Measurements from ENCODE around the gene SMDT1. TPM values are rescaled to one million over a fixed set of nuclear protein-coding genes. Genes with fewer than 3 reads are reported as not detected.

Gene SMDT1
- total RNA-seq, 3 donors from 2014 or later (not counting 1 experiment from before 2014, with no cell fraction given), result 37.7 to 51.0 (median 45.1) TPM

DNA sequence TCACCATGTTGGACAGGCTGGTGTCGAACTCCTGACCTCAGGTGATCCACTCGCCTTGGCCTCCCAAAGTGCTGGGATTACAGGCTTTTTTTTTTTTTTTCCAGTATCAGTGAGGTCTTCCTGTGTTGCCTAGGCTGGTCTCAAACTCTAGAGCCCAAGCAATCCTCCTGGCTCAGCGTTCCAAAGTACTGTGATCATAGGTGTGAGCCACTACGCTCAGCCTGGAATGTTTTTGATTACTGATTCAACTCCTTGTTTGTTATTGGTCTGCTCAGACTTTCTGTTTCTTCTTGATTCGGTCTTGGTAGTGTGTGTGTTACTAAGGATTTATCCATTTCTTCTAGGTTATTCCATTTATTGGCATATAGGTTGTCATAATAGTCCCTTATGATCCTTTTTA is 40.2 kb upstream of the SMDT1 start:
- Histone ChIP-seq H3K4me1 (ENCODE audit: control insufficient read depth, insufficient read depth, low read length) (no peaks in the 10 kb centered on the region), H3K27ac (ENCODE audit: low read length) (no peak overlapping the region), H3K27me3 (ENCODE audit: control insufficient read depth, insufficient read depth, low read length) (no peaks in the 10 kb centered on the region), H3K36me3 (ENCODE audit: control insufficient read depth, insufficient read depth, low read length) (no peaks in the 10 kb centered on the region), H3K9me3 (ENCODE audit: control insufficient read depth, insufficient read depth, low read length) (no peaks in the 10 kb centered on the region), H3K4me3 (ENCODE audit: low read length) (no peak overlapping the region)
- WGBS (ENCODE audit: insufficient coverage), result 97% methylated on average over 4 of the region's 5 CpGs
- DNase-seq (no peak), ATAC-seq (no peak)
- Mint-ChIP-seq H3K27me3 (ENCODE audit: low read depth in 2 of 2) (no peaks in the 10 kb centered on the region), H3K27ac (no peak overlapping the region), H3K36me3 (peaks cover 10% of the 10 kb centered on the region), H3K4me3 (no peak overlapping the region), H3K9me3 (peaks cover 5 to 8% of the 10 kb centered on the region in 2 donors), H3K4me1 (peaks cover 0 to 4% of the 10 kb centered on the region in 2 donors)
- TF ChIP-seq, protein P1, sequence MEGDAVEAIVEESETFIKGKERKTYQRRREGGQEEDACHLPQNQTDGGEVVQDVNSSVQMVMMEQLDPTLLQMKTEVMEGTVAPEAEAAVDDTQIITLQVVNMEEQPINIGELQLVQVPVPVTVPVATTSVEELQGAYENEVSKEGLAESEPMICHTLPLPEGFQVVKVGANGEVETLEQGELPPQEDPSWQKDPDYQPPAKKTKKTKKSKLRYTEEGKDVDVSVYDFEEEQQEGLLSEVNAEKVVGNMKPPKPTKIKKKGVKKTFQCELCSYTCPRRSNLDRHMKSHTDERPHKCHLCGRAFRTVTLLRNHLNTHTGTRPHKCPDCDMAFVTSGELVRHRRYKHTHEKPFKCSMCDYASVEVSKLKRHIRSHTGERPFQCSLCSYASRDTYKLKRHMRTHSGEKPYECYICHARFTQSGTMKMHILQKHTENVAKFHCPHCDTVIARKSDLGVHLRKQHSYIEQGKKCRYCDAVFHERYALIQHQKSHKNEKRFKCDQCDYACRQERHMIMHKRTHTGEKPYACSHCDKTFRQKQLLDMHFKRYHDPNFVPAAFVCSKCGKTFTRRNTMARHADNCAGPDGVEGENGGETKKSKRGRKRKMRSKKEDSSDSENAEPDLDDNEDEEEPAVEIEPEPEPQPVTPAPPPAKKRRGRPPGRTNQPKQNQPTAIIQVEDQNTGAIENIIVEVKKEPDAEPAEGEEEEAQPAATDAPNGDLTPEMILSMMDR (IDR thresholded peaks at IDR 0.05), result no peak
- intact Hi-C loops (cut with micrococcal nuclease), result no loop called here

DNA sequence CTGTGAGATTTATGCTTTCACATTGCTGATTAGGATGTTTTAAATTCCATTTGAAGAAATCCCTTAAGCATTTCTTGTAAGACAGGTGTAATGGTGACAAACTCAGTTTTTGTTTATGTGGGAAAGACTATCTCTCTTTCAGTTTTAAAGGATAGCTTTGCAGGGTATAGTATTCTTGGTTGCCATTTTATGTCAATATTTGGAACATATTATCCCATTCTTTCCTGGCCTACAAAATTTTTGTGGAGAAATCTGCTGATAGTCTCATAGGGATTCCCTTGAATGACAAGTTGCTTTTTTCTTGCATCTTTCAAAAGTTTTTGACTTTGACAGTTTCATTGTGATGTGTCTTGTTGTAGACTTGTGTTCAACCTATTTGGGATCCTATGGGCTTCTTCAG is 37.7 kb upstream of the SMDT1 start:
- Histone ChIP-seq H3K27ac (ENCODE audit: low read length) (no peak overlapping the region), H3K27me3 (ENCODE audit: control insufficient read depth, insufficient read depth, low read length) (no peaks in the 10 kb centered on the region), H3K36me3 (ENCODE audit: control insufficient read depth, insufficient read depth, low read length) (no peaks in the 10 kb centered on the region), H3K4me1 (ENCODE audit: control insufficient read depth, insufficient read depth, low read length) (no peaks in the 10 kb centered on the region), H3K4me3 (ENCODE audit: low read length) (no peak overlapping the region), H3K9me3 (ENCODE audit: control insufficient read depth, insufficient read depth, low read length) (no peaks in the 10 kb centered on the region)
- intact Hi-C loops (cut with micrococcal nuclease), result no loop called here
- TF ChIP-seq, protein P1 (IDR thresholded peaks at IDR 0.05), result no peak
- Mint-ChIP-seq H3K27me3 (ENCODE audit: low read depth in 2 of 2) (no peaks in the 10 kb centered on the region), H3K9me3 (peaks cover 5 to 8% of the 10 kb centered on the region in 2 donors), H3K36me3 (peaks cover 10% of the 10 kb centered on the region), H3K27ac (no peak overlapping the region), H3K4me1 (peaks cover 0 to 4% of the 10 kb centered on the region in 2 donors), H3K4me3 (no peak overlapping the region)
- DNase-seq (no peak), ATAC-seq (no peak)

DNA sequence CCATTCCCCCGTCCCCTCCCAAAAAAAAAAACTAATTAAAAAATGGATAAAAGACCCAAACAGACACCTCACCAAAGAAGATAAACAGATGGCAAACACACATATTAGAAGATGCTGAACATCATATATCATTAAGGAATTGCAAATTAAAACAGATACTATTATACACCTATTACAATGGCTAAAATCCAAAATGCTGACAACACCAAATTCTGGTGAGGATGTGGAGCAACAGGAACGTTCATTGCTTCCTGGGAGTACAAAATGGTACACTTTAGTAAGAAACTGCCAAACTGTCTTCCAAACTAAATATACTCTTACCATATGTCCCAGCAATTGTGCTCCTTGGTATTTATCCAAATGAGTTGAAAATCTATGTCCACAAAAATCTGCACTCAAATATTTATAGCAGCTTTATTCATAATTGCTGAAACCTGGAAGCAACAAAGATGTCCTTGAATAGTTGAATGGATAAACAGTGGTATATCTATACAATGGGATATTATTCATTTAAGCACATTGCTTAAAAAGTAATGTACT is 28.8 kb upstream of the SMDT1 start:
- no peaks in the 10 kb centered on the region for H3K36me3 Mint-ChIP-seq
- H3K27ac Mint-ChIP-seq, result no peak overlapping the region
- DNase-seq (no peak), ATAC-seq (no peak)
- H3K4me3 Mint-ChIP-seq, result no peak overlapping the region
- no peaks in the 10 kb centered on the region for H3K9me3 ChIP-seq (ENCODE audit: control insufficient read depth, insufficient read depth, low read length)
- H3K4me3 ChIP-seq (ENCODE audit: low read length), result no peak overlapping the region
- H3K27ac ChIP-seq (ENCODE audit: low read length), result no peak overlapping the region
- intact Hi-C loops (cut with micrococcal nuclease), result no loop called here
- H3K27me3 ChIP-seq (ENCODE audit: control insufficient read depth, insufficient read depth, low read length), result no peaks in the 10 kb centered on the region
- H3K27me3 Mint-ChIP-seq (ENCODE audit: low read depth in 2 of 2), result no peaks in the 10 kb centered on the region
- H3K9me3 Mint-ChIP-seq, result peaks cover 0 to under 1% of the 10 kb centered on the region in 2 donors
- H3K4me1 Mint-ChIP-seq, result no peaks in the 10 kb centered on the region
- no peaks in the 10 kb centered on the region for H3K36me3 ChIP-seq (ENCODE audit: control insufficient read depth, insufficient read depth, low read length)
- 77% methylated on average over 2 of the region's 2 CpGs for WGBS (ENCODE audit: insufficient coverage)
- TF ChIP-seq, protein P1 (IDR thresholded peaks at IDR 0.05), result no peak
- H3K4me1 ChIP-seq (ENCODE audit: control insufficient read depth, insufficient read depth, low read length), result no peaks in the 10 kb centered on the region

DNA sequence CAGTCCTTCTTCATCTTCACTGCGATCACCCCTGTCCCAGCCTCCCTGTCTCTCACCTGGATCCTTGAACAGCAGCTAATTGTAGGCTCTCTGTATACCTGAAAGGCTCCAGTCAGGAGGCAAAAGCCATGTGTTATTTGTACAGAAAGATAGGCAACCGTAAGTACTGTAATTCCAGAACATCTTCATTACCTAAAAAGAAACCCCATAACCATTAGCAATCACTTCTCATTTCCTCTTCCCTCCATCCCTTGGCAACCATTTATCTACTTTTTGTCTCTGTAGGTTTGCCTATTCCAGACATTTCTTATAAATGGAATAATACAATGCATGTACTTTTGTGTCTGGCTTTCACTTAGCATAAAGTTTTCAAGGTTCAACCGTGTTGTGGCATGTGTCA is 26.7 kb upstream of the SMDT1 start:
- H3K27me3 ChIP-seq (ENCODE audit: control insufficient read depth, insufficient read depth, low read length), result no peaks in the 10 kb centered on the region
- WGBS (ENCODE audit: insufficient coverage), result 85% methylated on average over 3 of the region's 3 CpGs
- H3K4me1 ChIP-seq (ENCODE audit: control insufficient read depth, insufficient read depth, low read length), result no peaks in the 10 kb centered on the region
- Mint-ChIP-seq H3K36me3 (peaks cover 15% of the 10 kb centered on the region), H3K27ac (no peak overlapping the region), H3K9me3 (peaks cover 7 to 9% of the 10 kb centered on the region in 2 donors), H3K4me3 (no peak overlapping the region), H3K4me1 (no peaks in the 10 kb centered on the region), H3K27me3 (ENCODE audit: low read depth in 2 of 2) (no peaks in the 10 kb centered on the region)
- no peaks in the 10 kb centered on the region for H3K9me3 ChIP-seq (ENCODE audit: control insufficient read depth, insufficient read depth, low read length)
- no peak overlapping the region for H3K4me3 ChIP-seq (ENCODE audit: low read length)
- TF ChIP-seq, protein P1 (IDR thresholded peaks at IDR 0.05), result no peak
- no peak overlapping the region for H3K27ac ChIP-seq (ENCODE audit: low read length)
- DNase-seq (no peak), ATAC-seq (no peak)
- intact Hi-C loops (cut with micrococcal nuclease), result no loop called here
- H3K36me3 ChIP-seq (ENCODE audit: control insufficient read depth, insufficient read depth, low read length), result no peaks in the 10 kb centered on the region

Measured in natural killer cell (primary cell).